ENCODE measurements around the gene PTPN4. TPM values are rescaled to one million over a fixed set of nuclear protein-coding genes. Genes with fewer than 3 reads are reported as not detected.

PTPN4 gene
- total and polyA plus RNA-seq, 9 of the 15 experiments (the other 6 are each of a cell fraction or from before 2014, with no cell fraction given): 5.0 to 32.8 (median 27.3) TPM

DNA sequence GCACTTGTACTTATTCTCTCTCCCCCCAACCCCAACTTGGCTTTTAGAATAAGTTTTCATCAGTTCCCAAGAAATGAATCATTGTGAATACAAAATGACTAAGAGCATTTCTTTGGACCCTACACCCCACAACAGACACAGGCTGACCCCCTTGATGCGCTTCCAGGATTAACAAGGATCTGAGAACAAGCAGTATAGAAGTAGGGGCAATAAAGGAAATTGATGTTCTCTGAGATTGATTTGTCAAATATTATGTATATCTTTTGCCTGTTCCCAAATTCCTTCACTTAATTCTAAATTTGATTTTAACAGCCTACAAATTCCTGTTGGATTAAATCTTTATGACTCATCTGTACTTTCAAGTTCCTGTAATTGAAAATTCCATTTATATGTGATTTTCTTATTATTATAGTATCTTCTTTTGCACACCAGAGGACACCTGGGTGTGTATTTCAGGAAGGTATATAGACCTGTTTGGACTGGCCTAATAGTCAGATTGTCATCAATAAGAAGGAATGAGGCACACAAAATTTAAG lies 10.2 kb upstream of the PTPN4 start:
- BruUV-seq (replicated peaks): no TSS peak
- WGBS (ENCODE audit: insufficient coverage, low coverage, missing lambda C conversion rate): 0% methylated on average over 1 of the region's 1 CpG

More for the DNA sequence above, 10.2 kb upstream of the PTPN4 start:
- ATAC-seq (no peak), FAIRE-seq (no peak), DNase-seq (ENCODE audit: extremely low read depth in 1 of 4, low spot score in 3 of 4) (no peak)
- peaks cover 20 to 28% of the 10 kb centered on the region in 2 experiments for H3K27me3 ChIP-seq (ENCODE audit: control insufficient read depth in 2 of 2, insufficient read depth in 2 of 2, low read length in 2 of 2)
- no peaks in the 10 kb centered on the region for H3K9me3 ChIP-seq (replicated peaks; ENCODE audit: control insufficient read depth, insufficient read depth, low read depth, low read length)
- no peaks in the 10 kb centered on the region for H3K9me1 ChIP-seq (ENCODE audit: control insufficient read depth, insufficient read depth, low read length)
- H4K20me1 ChIP-seq (replicated peaks; ENCODE audit: control insufficient read depth, insufficient read depth, low read length): no peaks in the 10 kb centered on the region
- POLR2A ChIA-PET: interaction anchor here (1.3 kb wide), 1 partner anchor 14 kb away, joined by 6 read pairs; no protein-coding TSS in a partner anchor
- no peaks in the 10 kb centered on the region for H3K79me2 ChIP-seq (ENCODE audit: control insufficient read depth, insufficient read depth, low read length)
- CTCF ChIA-PET (ENCODE audit: low intra/inter-chr PET ratio): no interaction called here
- no peak overlapping the region for H3K27ac ChIP-seq (ENCODE audit: extremely low read depth, low read depth, low read length)
- TF ChIP-seq PPARD (CRISPR knock-in tag; IDR thresholded peaks at IDR 0.05): no peak
- no peak for TF ChIP-seq RNF2 (IDR thresholded peaks at IDR 0.05)
- no peak for TF ChIP-seq KDM1A (IDR thresholded peaks at IDR 0.05)
- TF ChIP-seq, protein P1, sequence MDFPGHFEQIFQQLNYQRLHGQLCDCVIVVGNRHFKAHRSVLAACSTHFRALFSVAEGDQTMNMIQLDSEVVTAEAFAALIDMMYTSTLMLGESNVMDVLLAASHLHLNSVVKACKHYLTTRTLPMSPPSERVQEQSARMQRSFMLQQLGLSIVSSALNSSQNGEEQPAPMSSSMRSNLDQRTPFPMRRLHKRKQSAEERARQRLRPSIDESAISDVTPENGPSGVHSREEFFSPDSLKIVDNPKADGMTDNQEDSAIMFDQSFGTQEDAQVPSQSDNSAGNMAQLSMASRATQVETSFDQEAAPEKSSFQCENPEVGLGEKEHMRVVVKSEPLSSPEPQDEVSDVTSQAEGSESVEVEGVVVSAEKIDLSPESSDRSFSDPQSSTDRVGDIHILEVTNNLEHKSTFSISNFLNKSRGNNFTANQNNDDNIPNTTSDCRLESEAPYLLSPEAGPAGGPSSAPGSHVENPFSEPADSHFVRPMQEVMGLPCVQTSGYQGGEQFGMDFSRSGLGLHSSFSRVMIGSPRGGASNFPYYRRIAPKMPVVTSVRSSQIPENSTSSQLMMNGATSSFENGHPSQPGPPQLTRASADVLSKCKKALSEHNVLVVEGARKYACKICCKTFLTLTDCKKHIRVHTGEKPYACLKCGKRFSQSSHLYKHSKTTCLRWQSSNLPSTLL (IDR thresholded peaks at IDR 0.05): no peak
- TF ChIP-seq ETS2 (tag; IDR thresholded peaks at IDR 0.05; ENCODE audit: borderline replicate concordance, poor library complexity, severe bottlenecking): no peak
- no peak overlapping the region for H3K4me3 ChIP-seq
- intact Hi-C loops (cut with micrococcal nuclease): loop anchor here (5.0 kb wide), 2 partner anchors 263 to 363 kb away; partner anchors contain the start of gene EPB41L5
- no peak overlapping the region for H2AFZ ChIP-seq (ENCODE audit: low read depth, low read length)
- no peak overlapping the region for H3K4me2 ChIP-seq (ENCODE audit: insufficient read depth, low read length)
- in situ Hi-C loops (cut with MboI): loop anchor here (5.0 kb wide), 1 partner anchor 423 kb away; no protein-coding TSS in a partner anchor
- H3K4me1 ChIP-seq (replicated peaks in 1 of 2; ENCODE audit: control insufficient read depth in 2 of 2, insufficient read depth in 2 of 2, low read length in 2 of 2): no peaks in the 10 kb centered on the region
- no peaks in the 10 kb centered on the region for H3K36me3 ChIP-seq (ENCODE audit: control insufficient read depth, insufficient read depth, low read length)
- no peak overlapping the region for H3K9ac ChIP-seq (ENCODE audit: insufficient read depth in 1 of 2, low read depth in 2 of 2, low read length in 2 of 2)

Data from K562 (cell line).